GM20000 (cell line): ENCODE data around the gene CFAP97D2.

Experiments
- DNase-seq: peaks from one replicate; pipeline ENCODE4 v3.0.0; 2012; ENCODE audit warnings: low spot score
- TF ChIP-seq, protein P1 (sequence below): IDR thresholded peaks from 2 replicates; pipeline ENCODE4 v1.5.1; 2012; ENCODE audit warnings: mild to moderate bottlenecking, control low read depth; ENCODE audit errors: extremely low read depth, missing control alignments

Gene CFAP97D2

DNA sequence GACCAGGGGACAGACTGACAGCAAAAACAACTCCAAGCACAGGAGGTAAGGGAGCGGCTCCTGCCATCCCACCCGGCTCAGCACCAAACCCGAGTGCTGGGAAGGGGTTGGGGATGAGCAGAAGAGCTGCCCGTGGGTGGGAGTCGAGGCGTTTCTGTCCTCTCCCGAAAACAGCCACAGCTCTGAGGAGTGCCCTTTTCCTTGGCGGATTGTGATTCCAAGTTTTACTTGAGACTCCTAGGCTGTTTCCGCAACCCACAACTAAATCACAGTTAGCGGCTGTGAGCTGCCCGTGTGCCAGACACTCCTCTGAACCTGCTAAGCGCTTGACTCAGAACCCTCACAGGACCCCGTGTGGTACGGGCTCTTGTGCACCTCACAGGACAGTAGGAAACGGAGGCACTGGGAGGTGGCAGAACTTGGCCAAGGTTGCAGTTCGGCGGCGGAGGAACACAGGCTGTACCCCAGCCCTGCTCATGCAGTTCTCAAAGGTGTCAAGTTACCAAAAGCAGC, 21.4 kb downstream of the CFAP97D2 start:
- TF ChIP-seq, protein P1, sequence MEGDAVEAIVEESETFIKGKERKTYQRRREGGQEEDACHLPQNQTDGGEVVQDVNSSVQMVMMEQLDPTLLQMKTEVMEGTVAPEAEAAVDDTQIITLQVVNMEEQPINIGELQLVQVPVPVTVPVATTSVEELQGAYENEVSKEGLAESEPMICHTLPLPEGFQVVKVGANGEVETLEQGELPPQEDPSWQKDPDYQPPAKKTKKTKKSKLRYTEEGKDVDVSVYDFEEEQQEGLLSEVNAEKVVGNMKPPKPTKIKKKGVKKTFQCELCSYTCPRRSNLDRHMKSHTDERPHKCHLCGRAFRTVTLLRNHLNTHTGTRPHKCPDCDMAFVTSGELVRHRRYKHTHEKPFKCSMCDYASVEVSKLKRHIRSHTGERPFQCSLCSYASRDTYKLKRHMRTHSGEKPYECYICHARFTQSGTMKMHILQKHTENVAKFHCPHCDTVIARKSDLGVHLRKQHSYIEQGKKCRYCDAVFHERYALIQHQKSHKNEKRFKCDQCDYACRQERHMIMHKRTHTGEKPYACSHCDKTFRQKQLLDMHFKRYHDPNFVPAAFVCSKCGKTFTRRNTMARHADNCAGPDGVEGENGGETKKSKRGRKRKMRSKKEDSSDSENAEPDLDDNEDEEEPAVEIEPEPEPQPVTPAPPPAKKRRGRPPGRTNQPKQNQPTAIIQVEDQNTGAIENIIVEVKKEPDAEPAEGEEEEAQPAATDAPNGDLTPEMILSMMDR = no peak
- DNase-seq = no peak

DNA sequence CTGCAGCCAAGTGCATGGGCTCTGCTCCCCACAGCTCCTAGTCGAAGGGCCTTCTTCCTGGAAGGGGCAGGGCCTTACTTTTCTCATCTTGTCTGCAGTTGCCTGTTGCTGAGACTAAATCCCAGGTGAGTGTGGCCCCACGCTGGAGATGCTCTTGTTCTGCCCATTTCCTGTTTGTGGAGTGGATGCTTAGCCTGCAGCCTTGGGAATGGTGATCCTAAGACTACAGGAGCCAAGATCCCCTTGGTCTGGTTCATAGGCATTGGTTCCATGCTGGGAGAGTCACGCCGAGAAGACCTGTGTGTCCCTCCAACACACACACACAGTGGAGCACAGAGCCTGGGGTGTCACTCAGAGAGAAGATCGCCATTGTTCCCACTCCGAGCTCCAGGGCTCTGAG, 23.5 kb downstream of the CFAP97D2 start:
- no peak for DNase-seq

DNA sequence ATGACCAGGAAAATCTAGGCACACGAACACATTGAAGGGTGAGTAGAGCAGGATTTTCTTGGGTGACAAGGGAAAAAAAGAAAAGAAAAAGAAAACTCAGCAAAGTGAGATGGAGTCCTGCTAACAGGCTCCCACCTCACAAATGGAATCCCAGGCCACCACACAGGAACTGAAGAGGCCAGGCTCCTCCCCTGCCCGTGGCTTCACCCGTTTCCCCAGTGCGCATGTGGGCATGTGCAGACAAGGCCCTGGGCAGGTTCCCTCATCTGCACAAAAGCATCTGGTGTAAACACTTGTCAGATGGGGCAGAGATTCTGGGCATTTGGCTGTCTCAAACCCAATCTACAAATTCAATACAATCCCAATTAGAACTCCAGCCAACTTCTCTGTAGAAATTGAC, 24.5 kb downstream of the CFAP97D2 start:
- DNase-seq = no peak
- TF ChIP-seq, protein P1 = no peak

More for the DNA sequence above, 23.5 kb downstream of the CFAP97D2 start:
- TF ChIP-seq, protein P1 = no peak

DNA sequence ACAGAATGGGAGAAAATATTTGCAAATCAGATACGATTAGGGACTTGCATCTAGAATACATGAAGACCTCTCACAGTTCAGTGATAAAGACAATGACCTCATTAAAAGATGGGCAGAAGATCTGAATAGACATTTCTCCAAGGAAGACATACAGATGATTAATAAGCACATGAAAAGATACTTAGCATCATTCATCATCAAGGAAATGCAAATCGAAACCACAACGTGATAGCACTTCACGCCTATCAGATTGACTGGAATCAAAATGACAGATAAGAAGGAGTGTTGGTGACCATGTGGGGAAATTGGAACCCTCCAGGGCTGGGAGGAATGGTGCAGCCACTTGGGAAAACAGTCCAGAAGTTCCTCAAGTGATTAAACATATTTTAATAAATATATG, 25.8 kb downstream of the CFAP97D2 start:
- TF ChIP-seq, protein P1 = no peak
- no peak for DNase-seq

DNA sequence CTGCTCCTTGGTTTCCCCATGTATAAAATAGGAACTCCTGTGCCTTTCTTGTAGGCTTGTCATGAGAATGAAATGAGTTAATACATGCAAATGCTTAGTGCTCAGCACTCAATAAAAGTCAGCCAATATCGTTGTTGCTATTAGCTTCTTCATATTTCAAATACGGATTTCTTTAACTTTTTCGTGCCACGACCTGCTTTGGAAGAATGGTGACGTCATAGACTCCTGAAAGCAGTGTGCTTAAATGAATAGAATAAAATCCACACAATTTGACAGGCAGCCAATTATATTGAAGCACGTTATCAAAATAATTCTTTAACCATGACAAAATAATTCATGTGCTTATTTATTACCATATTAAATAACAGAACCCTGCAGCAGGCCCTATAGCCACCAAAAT, 29.1 kb downstream of the CFAP97D2 start:
- no peak for DNase-seq
- TF ChIP-seq, protein P1 = no peak

DNA sequence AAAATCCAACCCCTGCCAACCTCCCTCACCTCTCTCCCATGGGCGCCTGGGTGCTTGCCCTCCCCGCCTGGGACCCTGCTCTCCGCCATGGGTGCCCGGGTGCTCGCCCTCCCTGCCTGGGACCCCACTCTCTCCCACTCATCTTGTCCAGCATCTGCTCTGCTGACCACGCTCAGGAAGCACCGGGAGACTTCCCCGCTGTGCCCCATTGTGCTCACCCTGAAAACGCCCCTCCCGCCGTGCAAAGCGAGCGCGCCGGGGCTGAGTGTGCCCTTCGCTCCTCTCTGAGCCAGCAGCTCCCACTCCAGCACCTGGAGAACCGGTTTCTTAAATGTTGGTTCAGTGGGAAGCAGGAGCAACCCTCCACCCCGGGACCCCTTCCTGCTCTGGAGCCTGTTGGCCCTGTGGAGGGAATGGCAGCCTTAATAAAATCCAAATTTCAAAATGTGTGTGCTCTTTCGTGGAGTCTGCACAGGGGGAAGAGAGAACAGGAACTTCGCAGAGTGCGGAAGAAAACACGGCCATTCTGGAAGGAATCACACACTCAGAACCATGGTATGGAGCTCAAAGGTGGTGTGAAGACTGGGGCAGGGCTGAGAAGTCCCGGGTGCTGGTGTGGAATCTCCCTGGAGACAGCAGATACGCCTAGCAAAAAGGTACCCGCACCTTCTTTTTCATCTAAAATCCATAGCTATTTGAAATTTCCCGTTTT, 32.5 kb downstream of the CFAP97D2 start:
- TF ChIP-seq, protein P1 = no peak

DNA sequence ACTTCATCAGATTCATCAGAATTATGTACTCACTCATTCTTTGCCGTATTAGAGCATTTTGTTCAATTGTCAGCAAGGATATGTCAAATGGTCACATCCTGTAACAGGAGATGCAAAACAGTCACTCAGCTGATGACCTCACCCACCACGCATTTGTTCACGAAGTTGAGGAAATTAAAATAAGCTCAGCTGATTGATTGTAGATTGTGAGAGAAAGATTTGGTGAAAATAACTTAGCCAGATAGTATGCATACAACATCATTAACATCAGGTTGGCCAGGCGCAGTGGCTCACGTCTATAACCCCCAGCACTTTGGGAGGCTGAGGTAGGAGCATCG, 33.1 kb downstream of the CFAP97D2 start:
- no peak for DNase-seq
- TF ChIP-seq, protein P1 = no peak

More for the DNA sequence above, 32.5 kb downstream of the CFAP97D2 start:
- DNase-seq = no peak
